ENCODE data around the gene ZACN. TPM values are rescaled to one million over a fixed set of nuclear protein-coding genes. Genes with fewer than 3 reads are reported as not detected.

Gene ZACN
- under 1 TPM in 3 of 7 donors, not detected in 4; 0.10 to 0.52 (median 0.34) TPM for total RNA-seq
- 1 to 10 TPM in 1 of 2 donors, not detected in 1; 1.1 TPM for polyA plus RNA-seq
- long read RNA-seq, donor 1 = 0 reads
- long read RNA-seq, donor 2, transcript ZACN-205 (1 exons, 2,651 nt) = major isoform, 138 of 175 reads
- long read RNA-seq, donor 2, partial matches to known transcripts = 26 of 175 reads
- long read RNA-seq, donor 2, other reads (novel, unspliced or antisense) = 11 of 175 reads
- long read RNA-seq, donor 3 = 0 reads

DNA sequence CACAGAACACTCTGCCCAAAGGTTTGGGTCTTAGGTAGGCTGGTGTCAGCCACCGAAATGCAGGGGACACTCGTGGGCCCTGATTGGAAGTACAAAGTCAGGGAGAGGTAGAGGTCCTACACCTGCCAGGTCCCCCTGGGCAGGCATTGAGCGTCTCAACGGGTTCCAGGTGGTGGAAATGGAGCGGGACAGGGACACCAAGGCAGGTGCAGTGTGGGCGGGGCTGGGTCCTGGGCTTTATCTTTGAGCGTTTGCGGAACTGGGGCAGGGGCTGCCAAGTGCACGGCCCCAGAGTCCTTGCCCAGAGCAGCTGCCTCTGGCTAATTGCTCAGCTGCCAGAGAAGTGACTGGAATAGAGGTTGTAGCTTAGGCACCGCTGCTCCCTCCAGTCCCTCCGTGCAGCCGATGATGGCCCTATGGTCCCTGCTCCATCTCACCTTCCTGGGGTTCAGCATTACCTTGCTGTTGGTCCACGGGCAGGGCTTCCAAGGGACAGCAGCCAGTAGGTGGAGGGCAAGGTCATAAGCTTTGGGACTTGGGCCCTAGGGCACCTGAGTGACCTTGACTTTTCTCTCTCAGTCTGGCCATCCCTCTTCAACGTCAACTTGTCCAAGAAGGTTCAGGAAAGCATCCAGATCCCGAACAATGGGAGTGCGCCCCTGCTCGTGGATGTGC, at the start of gene ZACN:
Gene ZACN, plus strand, starts transcription at position 323 of the 675 bp plus-strand sequence. Its CDS starts 83 bp downstream, at position 406.
- H3K4me1 ChIP-seq (ENCODE audit: insufficient read depth) = peaks cover 24% of the 10 kb centered on the region
- TF ChIP-seq, protein P1, sequence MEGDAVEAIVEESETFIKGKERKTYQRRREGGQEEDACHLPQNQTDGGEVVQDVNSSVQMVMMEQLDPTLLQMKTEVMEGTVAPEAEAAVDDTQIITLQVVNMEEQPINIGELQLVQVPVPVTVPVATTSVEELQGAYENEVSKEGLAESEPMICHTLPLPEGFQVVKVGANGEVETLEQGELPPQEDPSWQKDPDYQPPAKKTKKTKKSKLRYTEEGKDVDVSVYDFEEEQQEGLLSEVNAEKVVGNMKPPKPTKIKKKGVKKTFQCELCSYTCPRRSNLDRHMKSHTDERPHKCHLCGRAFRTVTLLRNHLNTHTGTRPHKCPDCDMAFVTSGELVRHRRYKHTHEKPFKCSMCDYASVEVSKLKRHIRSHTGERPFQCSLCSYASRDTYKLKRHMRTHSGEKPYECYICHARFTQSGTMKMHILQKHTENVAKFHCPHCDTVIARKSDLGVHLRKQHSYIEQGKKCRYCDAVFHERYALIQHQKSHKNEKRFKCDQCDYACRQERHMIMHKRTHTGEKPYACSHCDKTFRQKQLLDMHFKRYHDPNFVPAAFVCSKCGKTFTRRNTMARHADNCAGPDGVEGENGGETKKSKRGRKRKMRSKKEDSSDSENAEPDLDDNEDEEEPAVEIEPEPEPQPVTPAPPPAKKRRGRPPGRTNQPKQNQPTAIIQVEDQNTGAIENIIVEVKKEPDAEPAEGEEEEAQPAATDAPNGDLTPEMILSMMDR (IDR thresholded peaks at IDR 0.05) = no peak
- H3K4me3 ChIP-seq = no peak within 1 kb of the TSS
- intact Hi-C loops (cut with DNase I) = no loop called here
- H3K36me3 ChIP-seq = no peaks in the 10 kb centered on the region
- no peak within 1 kb of the TSS for H3K27ac ChIP-seq
- H3K27me3 ChIP-seq = peaks cover 11% of the 10 kb centered on the region
- 50 to 55% (median 55%) methylated on average over 17 of the region's 17 CpGs for WGBS, 3 donors
- no peaks in the 10 kb centered on the region for H3K9me3 ChIP-seq
- no peak for DNase-seq

DNA sequence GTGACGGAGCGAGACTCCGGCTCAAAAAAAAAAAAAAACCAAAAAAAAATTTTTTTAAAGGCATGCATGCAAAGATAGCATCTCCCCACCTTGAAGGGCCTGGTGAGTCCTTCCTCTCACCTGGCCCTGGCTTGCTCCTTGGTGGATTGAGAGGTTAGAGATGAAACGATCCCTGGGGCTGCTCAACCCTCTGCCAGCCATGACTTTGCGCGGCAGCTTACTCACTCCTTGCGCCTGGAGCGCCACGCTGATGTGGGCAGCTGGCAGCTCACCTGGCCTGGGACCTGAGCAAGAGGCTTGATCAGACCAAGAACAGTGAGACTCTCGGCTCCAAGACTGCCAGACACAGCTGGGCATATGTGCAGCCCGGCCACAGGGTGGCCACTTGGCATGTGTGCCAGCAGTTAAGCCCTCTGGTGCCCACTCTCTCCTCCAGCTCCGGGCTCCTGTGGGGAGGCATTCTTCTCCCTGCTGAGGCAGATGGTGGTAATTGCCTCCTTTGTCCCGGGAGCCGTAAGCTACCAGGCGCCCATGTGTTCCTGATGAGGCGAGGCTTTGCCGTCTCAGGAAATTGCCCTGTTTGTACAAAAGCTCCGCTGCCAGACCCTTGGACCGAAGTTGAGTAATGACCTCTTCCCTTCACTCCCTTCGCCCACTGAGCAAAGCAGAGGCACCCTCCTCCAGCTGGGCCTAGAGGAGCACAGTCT, 46.8 kb upstream of the ZACN start:
- Histone ChIP-seq H3K9me3 (no peaks in the 10 kb centered on the region), H3K4me1 (ENCODE audit: insufficient read depth) (peaks cover 12% of the 10 kb centered on the region), H3K36me3 (no peaks in the 10 kb centered on the region), H3K27me3 (no peaks in the 10 kb centered on the region), H3K4me3 (no peak overlapping the region), H3K27ac (no peak overlapping the region)
- no peak for DNase-seq
- 90 to 91% (median 91%) methylated on average over 20 of the region's 20 CpGs for WGBS, 3 donors
- intact Hi-C loops (cut with DNase I) = no loop called here
- no peak for TF ChIP-seq EP300 (IDR thresholded peaks at IDR 0.05)
- no peak for TF ChIP-seq POLR2A (IDR thresholded peaks at IDR 0.05)
- TF ChIP-seq, protein P1 (IDR thresholded peaks at IDR 0.05) = no peak

DNA sequence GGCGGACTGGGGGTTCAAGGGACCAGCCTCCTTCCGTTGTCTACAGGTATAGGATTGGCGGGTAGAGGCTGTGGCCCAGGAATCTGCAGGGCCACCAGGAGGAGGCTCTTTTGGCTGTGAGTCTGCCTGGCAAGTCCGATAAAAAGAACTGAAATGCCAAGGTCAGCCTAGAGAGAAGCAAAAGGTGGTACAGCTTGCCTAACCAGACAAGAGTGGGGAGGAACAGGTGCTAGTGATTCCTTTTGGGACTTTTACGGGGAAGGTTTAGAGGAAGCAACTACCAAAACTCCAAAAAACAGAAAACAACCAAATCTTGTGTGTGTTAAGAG, 46.2 kb upstream of the ZACN start:
- no peaks in the 10 kb centered on the region for H3K27me3 ChIP-seq
- H3K36me3 ChIP-seq = no peaks in the 10 kb centered on the region
- no peak overlapping the region for H3K27ac ChIP-seq
- intact Hi-C loops (cut with DNase I) = no loop called here
- DNase-seq = no peak
- WGBS, 3 donors = 90 to 94% (median 92%) methylated on average over 5 of the region's 5 CpGs
- TF ChIP-seq EP300 (IDR thresholded peaks at IDR 0.05) (no peak), POLR2A (IDR thresholded peaks at IDR 0.05) (no peak)
- TF ChIP-seq, protein P1 (IDR thresholded peaks at IDR 0.05) = no peak
- no peaks in the 10 kb centered on the region for H3K9me3 ChIP-seq
- H3K4me1 ChIP-seq (ENCODE audit: insufficient read depth) = peaks cover 12% of the 10 kb centered on the region
- H3K4me3 ChIP-seq = no peak overlapping the region

DNA sequence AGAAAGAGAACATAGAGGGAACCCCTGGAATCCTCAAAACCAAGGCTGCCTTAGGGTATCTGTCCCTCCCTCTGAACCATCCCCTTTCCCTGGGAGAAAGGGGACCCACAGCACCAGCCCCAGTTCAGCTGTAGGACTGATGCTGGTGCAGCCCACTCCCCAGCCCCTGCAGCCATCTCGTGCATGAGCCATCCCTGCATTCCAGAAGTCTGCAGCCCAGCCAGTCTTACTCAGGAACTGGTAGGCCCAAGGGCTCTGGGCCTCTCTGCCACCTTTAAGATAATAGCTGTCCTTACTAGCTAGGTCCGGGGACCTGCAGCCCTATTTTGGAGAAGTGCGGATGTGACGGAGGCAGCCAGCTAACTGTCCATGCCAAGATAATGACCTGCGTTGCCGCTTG, 45.8 kb upstream of the ZACN start:
- H3K36me3 ChIP-seq = no peaks in the 10 kb centered on the region
- H3K9me3 ChIP-seq = no peaks in the 10 kb centered on the region
- no peak for DNase-seq
- no peaks in the 10 kb centered on the region for H3K27me3 ChIP-seq
- intact Hi-C loops (cut with DNase I) = no loop called here
- TF ChIP-seq EP300 (IDR thresholded peaks at IDR 0.05) = no peak
- no peak for TF ChIP-seq POLR2A (IDR thresholded peaks at IDR 0.05)
- TF ChIP-seq, protein P1 (IDR thresholded peaks at IDR 0.05) = no peak
- WGBS, 3 donors = 93 to 96% (median 96%) methylated on average over 6 of the region's 6 CpGs
- no peak overlapping the region for H3K27ac ChIP-seq
- peaks cover 12% of the 10 kb centered on the region for H3K4me1 ChIP-seq (ENCODE audit: insufficient read depth)
- H3K4me3 ChIP-seq = no peak overlapping the region

Measured in ovary (tissue), 10 donors.